ENCODE results near the gene FAM13C. TPM values are rescaled to one million over a fixed set of nuclear protein-coding genes. Genes with fewer than 3 reads are reported as not detected.
A peak's percentile ranks its signal among the peaks of the same experiment; 100 is the strongest.

Gene FAM13C
- total RNA-seq, 1 experiment from 2014 or later: 0.10 TPM

DNA sequence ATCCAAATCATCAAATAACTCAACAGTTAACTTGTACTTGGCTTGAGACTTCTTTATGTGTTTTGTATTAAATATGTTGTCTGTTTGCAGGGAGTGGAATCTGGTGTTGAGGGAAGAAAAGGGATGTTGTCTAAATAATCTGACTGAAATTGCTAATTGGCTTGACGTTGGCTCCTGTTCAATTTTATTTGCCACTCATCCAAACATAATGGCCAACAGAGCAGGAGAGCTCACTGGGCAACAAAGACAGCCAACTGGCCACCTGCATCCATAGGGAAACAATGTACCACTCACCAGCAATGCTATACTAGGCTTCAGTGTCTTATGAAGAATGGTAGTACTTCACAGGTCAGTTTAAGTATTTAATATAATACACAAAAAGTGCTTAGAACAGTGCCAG is 80.5 kb downstream of the FAM13C start:
- no peak for DNase-seq (ENCODE audit: extremely low read depth, low read depth)

- DNase-seq (ENCODE audit: extremely low read depth, low read depth): no peak
Observed at GRCh38 chr10:59279991-59280505, 82.3 kb downstream of the FAM13C start.

- DNase-seq (ENCODE audit: extremely low read depth, low read depth): no peak
Observed at GRCh38 chr10:59279476-59279875, 82.9 kb downstream of the FAM13C start.

DNA sequence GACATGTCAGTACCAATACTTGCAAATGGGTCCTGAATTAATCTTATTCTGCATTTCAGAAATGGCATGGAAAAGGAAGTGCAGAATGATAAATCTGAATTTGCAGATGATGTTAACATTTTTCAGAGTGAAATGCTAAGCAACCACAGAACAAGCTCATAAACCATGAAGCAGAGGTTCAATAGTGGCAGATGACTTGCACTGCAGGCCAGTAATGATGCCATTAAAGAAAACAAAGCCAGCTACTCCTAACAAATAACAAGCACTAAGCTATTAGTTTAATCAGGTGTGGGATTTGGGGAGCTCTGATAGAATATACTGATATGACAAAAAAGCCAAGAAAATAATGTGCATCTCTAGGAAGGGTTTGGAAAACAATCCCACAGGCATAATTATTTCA is 85.4 kb downstream of the FAM13C start:
- no peak for DNase-seq (ENCODE audit: extremely low read depth, low read depth)

DNA sequence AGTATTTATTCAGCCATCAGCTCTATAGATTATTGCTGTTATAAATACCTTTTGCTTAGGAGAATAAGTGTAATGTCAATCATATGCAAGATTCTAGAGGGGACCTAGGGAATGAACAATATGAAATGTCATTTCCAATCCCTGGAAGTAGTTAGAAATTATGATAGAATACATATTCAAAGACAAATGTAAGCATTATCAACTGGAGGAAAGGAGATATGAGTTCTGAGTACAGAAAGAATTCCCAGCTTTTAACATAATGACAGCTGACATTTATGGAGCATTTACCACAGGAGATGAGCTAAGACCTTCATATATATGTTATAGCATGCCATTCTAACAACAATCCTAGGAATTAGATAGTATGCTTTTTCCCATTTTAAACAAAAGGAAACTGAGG is 86.2 kb downstream of the FAM13C start:
- DNase-seq (ENCODE audit: extremely low read depth, low read depth): no peak

- no peak for DNase-seq (ENCODE audit: extremely low read depth, low read depth)
Observed at GRCh38 chr10:59273445-59273844, 88.9 kb downstream of the FAM13C start.

GRCh38 chr10:59272061-59272460 is 90.3 kb downstream of the FAM13C start:
- no peak for DNase-seq (ENCODE audit: extremely low read depth, low read depth)

- DNase-seq (ENCODE audit: extremely low read depth, low read depth): no peak
Observed at GRCh38 chr10:59271160-59271559, 91.2 kb downstream of the FAM13C start.

DNA sequence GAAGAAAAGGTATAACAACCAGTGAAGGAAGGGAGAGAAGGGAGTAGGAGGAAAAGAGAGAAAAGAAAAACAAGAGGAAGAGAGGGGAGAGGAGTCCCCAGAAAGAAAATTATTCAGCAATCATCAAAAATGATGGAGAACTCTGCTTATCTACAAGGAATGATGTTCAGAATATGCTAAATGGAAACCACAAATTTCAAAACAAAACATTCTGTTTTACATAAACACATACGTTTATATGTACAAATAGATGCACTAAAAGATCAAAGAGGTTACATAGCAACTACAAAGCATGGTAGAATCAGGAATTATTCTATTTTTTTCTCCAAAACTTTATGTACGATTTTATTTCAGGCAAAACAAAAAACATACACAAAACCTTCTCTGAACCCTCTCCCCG is 91.9 kb downstream of the FAM13C start:
- DNase-seq (ENCODE audit: extremely low read depth, low read depth): no peak

GRCh38 chr10:59269651-59270050 is 92.7 kb downstream of the FAM13C start:
- no peak for DNase-seq (ENCODE audit: extremely low read depth, low read depth)

DNA sequence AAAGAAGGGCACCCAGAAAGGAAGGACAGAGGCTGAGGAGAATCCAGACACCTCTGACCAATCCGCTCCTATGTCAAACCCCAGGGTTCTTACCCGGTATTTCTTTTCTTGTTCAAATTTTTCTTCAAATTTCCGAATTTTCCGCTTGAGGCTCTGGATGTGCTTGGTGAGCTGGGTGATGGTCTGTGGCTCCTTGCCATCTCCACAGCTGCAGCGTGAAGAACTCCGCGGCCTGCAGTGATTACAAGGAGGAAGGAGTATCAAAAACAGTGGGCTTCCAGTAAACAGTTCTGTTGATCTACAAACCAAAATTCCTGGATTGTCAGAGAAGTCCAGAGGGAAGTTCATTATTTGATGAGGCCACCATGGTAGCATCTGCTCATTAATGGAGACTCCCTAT is 93.9 kb downstream of the FAM13C start:
- no peak for DNase-seq (ENCODE audit: extremely low read depth, low read depth)

DNA sequence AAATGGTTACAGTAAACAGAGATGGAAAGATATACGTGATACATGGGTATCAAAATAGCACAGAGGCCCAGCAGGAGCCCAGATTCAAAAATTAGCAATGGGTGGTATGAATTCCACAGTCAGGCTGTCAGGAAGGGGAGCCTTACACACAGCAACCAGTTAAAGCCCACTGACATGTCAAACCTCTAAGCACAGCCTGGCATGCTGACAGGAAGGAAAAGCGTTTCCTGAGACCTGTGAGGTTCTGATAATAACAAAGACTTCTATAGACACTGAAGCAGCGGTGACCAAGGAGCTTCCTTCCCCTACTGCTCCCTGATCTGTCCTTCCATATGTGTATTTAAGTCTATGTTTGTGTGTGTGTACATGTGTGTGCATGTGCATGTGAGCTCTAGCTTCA is 96.0 kb downstream of the FAM13C start:
- DNase-seq (ENCODE audit: extremely low read depth, low read depth): no peak

DNA sequence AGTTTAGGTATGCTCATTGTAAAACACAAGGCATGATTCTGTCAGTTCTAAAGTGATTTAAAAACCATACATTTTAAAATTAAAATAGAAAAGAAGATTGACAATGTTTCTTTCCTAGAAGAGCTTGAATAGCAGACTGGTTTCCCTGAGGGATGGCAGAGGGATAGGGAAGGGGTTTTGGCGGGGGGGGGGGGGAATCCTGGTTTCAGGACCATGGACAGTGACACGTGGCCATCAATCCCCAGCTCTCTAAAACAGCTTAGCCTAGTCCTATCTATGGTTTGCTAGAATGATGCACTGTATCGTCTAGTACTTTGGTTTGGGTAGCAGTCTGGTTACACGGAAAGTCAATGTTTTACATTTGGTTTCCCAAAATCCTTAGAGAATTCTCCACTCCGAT is 97.2 kb downstream of the FAM13C start:
- DNase-seq (ENCODE audit: extremely low read depth, low read depth): no peak

- DNase-seq (ENCODE audit: extremely low read depth, low read depth): no peak
Observed at GRCh38 chr10:59258890-59259289, 103.5 kb downstream of the FAM13C start.

DNA sequence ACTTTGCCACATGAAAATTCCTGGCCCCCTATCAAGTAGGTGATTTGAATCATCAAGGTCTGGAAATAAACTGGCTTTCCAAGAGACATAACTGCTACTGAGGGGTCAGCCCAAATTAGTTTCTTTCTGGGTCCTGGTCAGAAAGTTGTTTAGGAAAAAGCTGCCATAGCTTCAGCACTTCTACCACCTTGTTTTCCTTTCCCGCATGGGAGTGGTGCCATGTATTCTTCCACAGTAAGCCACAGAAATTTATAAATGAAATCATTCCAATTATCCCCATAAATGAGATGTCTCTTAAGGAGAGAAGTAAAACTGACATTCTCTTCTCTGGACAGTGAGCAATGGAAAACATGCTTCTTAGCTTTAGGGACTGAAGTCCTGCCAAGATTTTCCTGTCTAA is 105.1 kb downstream of the FAM13C start:
- DNase-seq (ENCODE audit: extremely low read depth, low read depth): no peak

- no peak for DNase-seq (ENCODE audit: extremely low read depth, low read depth)
Observed at GRCh38 chr10:59255463-59255862, 106.9 kb downstream of the FAM13C start.

DNA sequence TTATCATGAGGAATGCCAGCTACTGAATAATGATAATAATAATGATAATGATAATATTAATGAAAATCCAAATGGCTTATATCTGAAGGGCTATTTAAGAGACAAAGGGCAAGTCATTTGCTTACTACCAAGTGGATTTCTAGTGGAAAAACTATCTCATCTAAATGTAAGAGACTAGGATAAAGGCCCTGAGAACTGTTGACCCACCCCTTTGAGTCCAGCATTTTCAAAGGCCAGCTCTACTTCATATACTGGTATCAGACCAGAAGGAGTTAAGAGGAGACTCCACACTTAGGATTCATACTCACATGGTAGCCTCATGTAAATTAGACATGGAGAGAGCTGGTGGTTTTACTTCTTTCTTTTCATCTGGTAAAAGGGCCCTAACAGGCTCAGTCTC is 109.9 kb downstream of the FAM13C start:
- no peak for DNase-seq (ENCODE audit: extremely low read depth, low read depth)

DNA sequence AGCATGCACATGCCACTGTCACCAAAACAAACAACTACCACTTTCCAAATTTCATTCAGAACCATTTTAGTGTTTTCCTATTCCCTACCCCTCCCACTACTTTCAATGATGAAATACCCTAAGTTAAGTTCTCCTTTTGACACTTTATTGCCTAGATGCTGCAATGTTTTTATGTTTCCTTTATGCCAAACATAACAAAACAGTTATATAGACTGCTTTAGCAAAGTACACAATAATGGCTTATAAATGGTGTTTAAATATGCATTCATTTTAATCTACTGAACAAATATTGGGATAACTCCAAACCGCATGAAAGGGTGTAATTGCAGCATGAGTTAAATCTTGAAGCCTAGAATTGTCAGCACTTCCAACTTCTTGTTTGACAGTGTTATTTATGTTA is 116.7 kb downstream of the FAM13C start:
- DNase-seq (ENCODE audit: extremely low read depth, low read depth): no peak

DNA sequence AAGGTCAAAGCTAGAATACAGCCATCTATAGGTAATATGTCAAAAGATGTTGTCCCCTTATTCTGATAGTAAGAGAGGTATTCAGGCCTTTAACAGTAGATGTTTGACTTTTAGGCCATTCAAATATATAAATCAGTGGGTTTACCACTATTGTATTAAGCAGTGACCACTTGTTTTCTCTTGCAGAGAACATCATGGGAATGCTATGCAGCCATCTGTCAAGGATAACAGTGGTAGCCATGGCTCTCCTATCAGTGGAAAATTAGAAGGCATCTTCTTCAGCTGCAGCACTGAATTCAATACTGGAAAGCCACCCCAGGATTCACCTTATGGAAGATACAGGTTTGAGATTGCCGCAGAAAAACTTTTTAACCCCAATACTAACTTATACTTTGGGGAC is 117.5 kb downstream of the FAM13C start:
- DNase-seq (ENCODE audit: extremely low read depth, low read depth): no peak

- no peak for DNase-seq (ENCODE audit: extremely low read depth, low read depth)
Observed at GRCh38 chr10:59243611-59244195, 118.6 kb downstream of the FAM13C start.

GRCh38 chr10:59242991-59243390 is 119.4 kb downstream of the FAM13C start:
- DNase-seq (ENCODE audit: extremely low read depth, low read depth): no peak

GRCh38 chr10:59242057-59242456 is 120.3 kb downstream of the FAM13C start:
- no peak for DNase-seq (ENCODE audit: extremely low read depth, low read depth)

DNA sequence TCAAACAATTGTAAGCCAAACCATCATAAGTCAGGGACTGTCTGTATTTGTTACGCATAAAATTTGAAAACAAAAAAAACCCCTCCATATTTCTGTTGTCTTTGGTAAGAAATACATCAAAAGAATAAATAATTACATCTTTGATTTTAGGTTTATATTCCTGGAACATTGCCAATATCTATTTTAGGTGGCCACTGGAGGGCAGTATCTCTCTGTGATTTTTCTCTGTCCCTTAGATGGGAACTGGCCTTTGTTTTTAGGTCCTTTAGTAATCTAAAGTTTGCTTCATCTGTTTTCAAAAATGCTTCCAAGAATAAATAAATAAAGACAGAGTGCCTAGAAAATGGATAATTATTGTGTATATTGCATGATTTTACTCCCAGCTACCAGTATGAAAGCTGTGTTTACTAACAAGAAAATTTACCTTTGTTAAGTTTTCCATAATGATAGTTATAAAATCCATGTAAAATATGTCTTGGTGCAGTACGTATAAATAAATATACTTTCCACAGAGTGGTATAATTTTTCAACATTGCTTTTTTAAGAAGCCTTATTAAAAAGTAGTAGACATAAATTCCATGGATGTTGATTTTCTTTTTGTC is 121.7 kb downstream of the FAM13C start:
- DNase-seq (ENCODE audit: extremely low read depth, low read depth): peak; percentile 42

Measured in NCI-H460 (cell line).